GM12874 (cell line): ENCODE measurements around the gene DLL1.

ENCODE experiments used
- TF ChIP-seq, protein P1 (sequence below): IDR thresholded peaks from 2 replicates; pipeline ENCODE4 v1.5.1; 2011; ENCODE audit warnings: low read depth, mild to moderate bottlenecking, control low read depth, low read length, moderate library complexity; ENCODE audit not compliant: insufficient read depth

Gene DLL1

DNA sequence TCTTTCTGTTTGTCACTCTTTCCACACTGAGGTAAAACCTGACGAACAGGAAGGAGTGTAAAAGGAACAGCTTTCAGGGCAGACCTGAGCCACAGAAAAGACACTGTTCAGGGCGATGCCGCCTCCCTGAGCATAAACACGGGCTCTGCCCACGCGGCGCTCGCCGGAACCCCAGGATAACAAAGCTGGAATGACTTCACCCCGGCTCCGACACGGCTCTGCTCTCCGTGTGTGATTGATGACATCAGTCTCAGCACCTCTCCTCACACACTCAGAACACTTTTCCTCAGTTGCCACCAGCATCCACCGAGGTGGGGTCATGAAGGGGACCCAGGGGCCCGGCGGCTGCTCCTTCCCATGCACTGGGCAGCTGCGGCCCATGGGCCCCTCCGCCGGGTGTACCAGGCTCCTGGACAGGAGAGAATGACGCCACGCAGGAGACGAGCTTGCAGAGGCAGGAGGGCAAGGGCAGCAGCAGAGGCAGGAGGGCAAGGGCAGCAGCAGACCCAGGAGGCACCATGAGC is 43.6 kb downstream of the DLL1 start:
- TF ChIP-seq, protein P1, sequence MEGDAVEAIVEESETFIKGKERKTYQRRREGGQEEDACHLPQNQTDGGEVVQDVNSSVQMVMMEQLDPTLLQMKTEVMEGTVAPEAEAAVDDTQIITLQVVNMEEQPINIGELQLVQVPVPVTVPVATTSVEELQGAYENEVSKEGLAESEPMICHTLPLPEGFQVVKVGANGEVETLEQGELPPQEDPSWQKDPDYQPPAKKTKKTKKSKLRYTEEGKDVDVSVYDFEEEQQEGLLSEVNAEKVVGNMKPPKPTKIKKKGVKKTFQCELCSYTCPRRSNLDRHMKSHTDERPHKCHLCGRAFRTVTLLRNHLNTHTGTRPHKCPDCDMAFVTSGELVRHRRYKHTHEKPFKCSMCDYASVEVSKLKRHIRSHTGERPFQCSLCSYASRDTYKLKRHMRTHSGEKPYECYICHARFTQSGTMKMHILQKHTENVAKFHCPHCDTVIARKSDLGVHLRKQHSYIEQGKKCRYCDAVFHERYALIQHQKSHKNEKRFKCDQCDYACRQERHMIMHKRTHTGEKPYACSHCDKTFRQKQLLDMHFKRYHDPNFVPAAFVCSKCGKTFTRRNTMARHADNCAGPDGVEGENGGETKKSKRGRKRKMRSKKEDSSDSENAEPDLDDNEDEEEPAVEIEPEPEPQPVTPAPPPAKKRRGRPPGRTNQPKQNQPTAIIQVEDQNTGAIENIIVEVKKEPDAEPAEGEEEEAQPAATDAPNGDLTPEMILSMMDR: no peak

DNA sequence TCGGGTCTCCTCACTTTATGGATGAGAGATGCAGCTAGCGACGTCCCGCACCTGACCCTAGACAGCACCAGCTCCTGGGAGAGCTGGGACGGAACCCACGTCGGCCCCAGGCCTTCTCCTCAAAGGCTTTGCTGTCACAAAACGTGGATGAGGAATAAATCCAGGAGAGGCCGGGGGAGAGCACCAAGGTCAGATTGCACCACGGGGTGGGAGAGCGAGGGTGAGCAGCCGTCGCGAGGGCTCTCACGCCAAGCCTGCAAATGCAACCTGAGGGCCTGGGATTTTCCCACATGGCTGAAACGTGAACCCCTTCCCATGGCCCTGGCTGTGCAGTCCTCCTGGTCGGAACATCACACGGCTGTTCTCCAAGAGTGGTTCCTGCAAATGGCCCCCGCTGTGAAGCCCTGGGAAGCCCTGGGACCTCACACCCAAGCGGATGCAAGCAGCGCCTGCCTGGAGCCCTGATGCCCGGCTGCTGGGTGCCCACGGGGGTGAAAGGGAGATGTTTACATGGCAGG is 45.3 kb downstream of the DLL1 start:
- TF ChIP-seq, protein P1: no peak

DNA sequence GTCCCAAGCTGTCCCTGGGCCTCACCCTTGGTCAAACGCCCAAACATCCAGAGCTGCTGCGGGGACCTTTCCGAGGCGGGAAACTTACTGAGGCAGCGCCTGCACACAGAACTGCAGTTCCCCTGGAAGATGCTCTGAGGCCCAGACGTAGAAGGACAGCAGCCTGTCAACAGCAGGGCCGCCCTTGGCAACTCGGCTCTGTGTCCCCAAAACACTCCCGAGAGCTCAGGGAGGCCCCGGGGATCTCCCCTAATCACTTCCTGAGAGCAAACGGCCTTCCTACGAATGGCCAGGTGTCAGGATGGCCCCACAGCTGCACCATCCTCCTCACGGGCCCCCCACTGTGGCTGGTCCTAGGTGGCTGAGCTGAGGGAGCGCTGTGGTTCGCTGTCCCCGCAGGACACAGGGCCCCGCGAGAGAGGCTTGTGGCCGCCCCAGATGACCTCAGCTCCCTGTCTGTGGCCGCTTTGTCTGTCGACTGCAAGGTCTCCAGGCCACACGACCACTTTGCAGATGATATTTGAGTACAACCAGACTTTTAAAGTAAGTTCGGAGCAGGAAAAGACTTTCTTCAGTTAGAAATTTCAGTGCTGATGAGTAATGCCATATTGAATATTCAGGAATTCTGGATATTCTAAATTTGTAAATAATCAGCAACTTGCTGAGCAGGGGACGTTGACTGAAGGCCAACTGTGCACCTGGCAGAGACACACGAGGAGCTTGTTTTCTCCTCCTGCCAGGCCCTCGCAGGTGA is 46.0 kb downstream of the DLL1 start:
- TF ChIP-seq, protein P1: no peak

DNA sequence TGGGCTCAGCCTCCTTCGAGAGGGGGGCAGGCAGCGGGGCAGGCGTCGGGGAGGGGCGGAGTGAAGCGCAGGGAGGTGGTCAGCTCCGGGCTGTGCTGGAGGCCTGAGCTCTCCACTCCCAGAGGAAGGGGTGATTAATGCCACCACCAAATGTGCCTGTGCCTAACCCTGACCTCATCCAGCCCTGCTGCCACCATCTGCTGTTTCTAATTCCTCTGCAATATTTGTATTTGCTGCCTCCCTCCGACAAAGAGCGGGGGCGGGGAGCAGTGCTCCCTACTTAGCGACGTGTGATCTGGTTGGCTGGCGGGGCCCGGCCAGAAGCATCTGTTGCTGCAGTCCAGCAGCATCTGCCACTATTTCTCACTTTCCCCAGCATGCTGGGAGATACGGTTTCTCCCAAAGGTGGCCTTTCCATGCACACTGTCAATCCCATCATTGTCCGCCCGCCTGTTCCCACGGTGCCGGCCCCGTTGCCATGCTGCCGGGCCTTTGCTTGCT is 47.0 kb downstream of the DLL1 start:
- TF ChIP-seq, protein P1: no peak

DNA sequence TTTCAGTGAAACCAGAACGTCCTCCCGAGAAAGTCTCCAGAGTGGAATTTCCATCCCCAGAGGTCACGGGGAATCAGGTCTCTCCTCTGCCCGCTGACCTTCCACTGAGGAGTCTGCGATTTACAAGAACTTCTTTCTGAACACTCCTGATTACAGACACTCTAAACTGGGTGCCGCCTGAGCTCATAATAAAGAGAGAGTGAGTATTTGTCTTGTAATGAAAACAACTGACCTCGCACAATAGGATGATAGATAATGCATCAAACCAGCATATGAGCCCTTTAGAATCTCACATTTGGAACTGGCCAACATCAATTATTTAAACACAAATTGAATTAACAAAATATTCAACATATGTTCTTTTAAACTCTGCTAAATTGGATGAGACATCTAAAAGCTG is 47.5 kb downstream of the DLL1 start:
- TF ChIP-seq, protein P1: no peak

DNA sequence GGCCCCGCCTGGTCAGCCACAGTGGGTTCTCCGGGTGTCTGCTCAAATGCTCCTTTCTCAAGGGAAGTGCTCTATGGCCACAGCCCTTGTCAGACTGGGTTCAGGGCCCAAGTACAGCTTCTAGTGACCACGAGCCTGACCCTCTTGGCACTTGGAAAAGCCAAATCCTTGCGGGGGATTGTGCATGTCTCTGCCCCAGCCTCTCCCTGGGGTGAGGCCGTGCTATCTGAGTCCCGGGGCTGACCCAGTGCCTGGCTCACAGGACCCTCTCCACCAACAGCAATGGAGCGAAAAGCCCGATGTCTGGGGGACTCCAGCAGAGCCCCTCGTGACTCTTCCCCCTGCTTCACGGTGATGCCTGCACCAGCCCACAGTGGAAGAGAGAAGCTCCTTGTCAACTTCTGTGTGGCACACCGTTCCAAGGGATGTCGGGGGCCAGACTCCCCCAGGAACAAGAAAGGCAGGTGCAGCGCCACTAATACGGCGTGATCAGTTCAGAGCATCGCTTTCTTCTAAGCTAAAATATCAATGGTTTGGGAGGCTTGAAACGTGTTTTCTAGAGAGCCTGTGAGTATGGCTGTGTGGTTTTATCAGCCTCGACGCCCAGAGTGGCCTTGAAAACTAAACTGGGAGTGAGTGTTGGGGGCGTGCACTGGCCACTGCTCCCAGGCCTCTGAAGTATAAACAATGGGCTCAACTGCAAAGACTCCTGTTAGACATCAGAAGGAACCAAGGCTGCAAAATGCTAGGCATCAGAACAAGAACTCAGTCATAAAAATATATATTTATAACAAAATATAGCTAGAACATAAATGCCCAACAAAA is 51.9 kb downstream of the DLL1 start:
- TF ChIP-seq, protein P1: no peak

DNA sequence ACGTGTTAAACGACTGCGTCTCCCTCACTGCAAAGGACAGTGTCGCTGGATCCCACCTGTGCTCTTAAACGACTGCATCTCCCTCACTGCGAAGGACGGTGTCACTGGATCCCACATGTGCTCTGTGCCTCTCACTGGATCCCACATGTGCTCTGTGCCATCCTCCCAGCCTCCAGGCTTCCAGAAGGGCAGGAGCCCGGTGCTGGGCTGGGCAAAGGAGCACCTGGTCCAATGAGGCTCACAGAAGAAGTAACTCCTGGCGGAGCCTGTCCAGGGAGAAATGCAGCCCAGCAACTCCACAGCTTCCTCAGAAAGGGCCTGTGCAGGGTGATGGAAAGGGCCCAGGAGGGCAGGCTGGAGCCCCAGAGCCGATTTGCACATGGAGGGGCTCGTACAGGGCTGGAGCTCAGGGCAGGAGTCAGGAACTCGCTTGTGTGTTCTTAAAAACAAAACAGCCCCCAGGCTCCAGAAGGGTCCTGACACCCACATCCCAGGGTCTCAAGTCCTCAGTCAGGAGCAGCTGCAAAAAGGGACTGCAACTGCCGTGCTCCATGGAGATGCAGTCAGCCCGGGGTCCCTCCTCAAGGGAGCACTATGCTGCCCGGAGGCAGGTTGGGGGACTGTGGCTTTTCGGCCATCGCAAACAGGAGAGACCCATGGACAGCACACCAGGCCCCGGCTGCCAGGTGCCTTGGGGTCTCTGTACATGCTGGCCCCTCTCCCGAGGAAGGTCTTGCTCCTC is 52.7 kb downstream of the DLL1 start:
- TF ChIP-seq, protein P1: no peak
